Bone marrow (tissue), 2 donors: Measurements from ENCODE around the gene RAMAC.
"Not testable (repeated sequence)": the region's sequence is repeated elsewhere in the genome, so short reads cannot be mapped to it uniquely, and the experiment has no call there.

Source experiments
- DNase-seq, 2 donors: peaks; one replicate each; lab custom pipeline; 2025; lab: John Stamatoyannopoulos, UW

The RAMAC gene

GRCh38 chr15:83014205-83014653 is 28.2 kb downstream of the RAMAC start:
- no peak for DNase-seq

- no peak for DNase-seq
Measured at GRCh38 chr15:83015361-83015760, 29.4 kb downstream of the RAMAC start.

- no peak for DNase-seq
Measured at GRCh38 chr15:83016906-83017305, 30.9 kb downstream of the RAMAC start.

GRCh38 chr15:83018436-83018835 is 32.4 kb downstream of the RAMAC start:
- DNase-seq = no peak

- DNase-seq = no peak
Measured at GRCh38 chr15:83030021-83030420, 44.0 kb downstream of the RAMAC start.

GRCh38 chr15:83031234-83031633 is 45.2 kb downstream of the RAMAC start:
- DNase-seq = not testable (repeated sequence)

- DNase-seq = no peak
Measured at GRCh38 chr15:83036253-83036652, 50.2 kb downstream of the RAMAC start.

GRCh38 chr15:83039206-83039605 is 53.2 kb downstream of the RAMAC start:
- no peak for DNase-seq
